Measurements from ENCODE around the gene ATP8B3. TPM values are rescaled to one million over a fixed set of nuclear protein-coding genes. Genes with fewer than 3 reads are reported as not detected.

Gene ATP8B3
- total RNA-seq, 1 donor from 2014 or later = 1.5 TPM

DNA sequence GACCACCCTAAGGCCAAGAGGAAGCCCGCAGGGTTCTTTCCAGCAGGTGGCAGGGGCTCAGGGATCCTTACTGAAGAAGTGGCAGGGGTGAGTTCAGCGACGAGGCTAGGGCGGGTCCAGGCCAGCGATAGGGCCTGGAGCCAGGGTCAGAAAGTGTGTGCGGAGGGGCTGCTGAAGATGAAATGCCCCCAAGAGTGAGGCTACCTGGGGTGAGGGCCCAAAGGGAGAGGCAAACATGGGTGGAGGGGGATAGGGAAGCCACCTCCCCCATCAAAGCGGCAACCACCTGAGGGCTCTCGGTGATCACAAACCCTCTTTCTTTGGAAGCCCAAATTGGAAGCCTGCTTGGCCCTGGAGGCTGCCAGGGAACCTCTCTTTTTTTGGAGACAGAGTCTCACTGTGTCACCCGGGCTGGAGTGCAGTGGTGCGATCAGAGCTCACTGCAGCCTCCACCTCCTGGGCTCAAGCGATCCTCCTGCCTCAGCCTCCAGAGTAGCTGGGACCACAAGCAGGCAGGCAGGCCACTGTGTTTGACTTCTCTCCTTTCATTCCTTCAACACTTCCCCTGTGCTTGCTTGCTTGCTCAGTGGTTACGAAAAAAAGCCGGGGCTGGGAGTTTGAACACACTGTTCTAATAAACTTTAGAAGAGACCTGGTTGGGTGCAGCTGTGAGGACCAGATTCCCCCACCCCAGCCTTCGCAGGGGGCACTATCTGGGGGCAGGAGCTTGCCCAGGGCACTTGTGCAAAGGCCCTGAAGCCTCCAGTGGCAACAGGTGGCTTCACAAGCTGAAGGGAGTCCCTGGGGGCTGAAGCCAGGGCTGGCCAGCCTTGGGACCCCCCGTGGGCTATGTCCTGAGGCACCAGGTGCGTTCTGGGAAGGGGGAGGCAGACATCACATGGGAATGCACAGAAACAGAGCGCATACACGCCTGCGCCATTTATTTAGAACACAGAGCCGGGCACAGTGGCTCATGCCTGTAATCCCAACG lies 1.4 kb upstream of the ATP8B3 start:
- Mint-ChIP-seq H3K36me3 (no peaks in the 10 kb centered on the region), H3K27ac (peak overlapping the region; percentile 90), H3K27me3 (peaks cover 5% of the 10 kb centered on the region), H3K9me3 (no peaks in the 10 kb centered on the region), H3K4me3 (peak overlapping the region; percentile 94), H3K4me1 (ENCODE audit: unreplicated experiment) (peaks cover 8% of the 10 kb centered on the region)
- no peak for DNase-seq (ENCODE audit: extremely low spot score, unreplicated experiment)
- TF ChIP-seq, protein P1, sequence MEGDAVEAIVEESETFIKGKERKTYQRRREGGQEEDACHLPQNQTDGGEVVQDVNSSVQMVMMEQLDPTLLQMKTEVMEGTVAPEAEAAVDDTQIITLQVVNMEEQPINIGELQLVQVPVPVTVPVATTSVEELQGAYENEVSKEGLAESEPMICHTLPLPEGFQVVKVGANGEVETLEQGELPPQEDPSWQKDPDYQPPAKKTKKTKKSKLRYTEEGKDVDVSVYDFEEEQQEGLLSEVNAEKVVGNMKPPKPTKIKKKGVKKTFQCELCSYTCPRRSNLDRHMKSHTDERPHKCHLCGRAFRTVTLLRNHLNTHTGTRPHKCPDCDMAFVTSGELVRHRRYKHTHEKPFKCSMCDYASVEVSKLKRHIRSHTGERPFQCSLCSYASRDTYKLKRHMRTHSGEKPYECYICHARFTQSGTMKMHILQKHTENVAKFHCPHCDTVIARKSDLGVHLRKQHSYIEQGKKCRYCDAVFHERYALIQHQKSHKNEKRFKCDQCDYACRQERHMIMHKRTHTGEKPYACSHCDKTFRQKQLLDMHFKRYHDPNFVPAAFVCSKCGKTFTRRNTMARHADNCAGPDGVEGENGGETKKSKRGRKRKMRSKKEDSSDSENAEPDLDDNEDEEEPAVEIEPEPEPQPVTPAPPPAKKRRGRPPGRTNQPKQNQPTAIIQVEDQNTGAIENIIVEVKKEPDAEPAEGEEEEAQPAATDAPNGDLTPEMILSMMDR (conservative IDR thresholded peaks at IDR 0.05) = peak; percentile 6

DNA sequence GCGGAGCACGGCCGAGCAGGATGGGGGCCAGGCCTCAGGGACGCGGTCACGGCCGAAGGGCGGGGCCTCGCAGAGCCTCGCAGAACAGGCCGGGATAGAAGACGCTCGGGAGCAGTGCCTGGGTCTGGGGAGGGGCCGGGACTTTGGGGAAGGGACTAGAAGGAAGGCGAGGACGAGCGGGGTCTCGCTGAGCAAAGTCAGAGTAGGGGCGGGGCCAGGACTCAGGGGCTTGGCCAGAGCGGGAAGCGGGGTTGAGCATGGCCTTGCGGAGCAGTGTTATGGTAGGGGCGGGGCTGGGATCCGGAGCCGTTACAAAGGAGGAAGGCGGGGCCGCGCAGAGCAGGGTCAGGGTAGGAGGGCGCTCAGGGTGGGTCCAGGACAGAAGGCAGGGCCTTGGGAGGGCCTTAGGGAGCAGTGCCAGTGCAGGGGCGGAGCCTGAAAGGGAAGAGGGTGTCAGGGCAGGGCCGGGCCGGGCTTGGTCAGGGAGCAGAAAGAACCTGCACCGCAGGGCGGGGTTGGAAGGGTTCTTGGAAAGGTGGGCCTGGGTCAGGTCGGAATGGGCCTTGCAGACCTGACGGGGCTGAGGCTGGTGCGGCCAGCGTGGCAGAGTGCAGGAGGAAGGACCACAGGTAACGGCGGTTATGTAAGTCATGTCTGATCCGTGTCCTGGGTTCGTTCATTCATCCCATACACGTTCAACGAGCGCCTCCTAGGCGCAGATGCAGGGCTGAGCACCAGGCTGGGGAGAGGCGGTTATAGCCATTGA lies 533 bp upstream of the ATP8B3 start:
- DNase-seq (ENCODE audit: extremely low spot score, unreplicated experiment) = peak; percentile 91
- TF ChIP-seq, protein P1 (conservative IDR thresholded peaks at IDR 0.05) = peak; percentile 74
- Mint-ChIP-seq H3K36me3 (no peaks in the 10 kb centered on the region), H3K4me1 (ENCODE audit: unreplicated experiment) (peaks cover 8% of the 10 kb centered on the region), H3K27me3 (peaks cover 5% of the 10 kb centered on the region), H3K9me3 (no peaks in the 10 kb centered on the region), H3K4me3 (peak overlapping the region; percentile 94), H3K27ac (peak overlapping the region; percentile 90)

DNA sequence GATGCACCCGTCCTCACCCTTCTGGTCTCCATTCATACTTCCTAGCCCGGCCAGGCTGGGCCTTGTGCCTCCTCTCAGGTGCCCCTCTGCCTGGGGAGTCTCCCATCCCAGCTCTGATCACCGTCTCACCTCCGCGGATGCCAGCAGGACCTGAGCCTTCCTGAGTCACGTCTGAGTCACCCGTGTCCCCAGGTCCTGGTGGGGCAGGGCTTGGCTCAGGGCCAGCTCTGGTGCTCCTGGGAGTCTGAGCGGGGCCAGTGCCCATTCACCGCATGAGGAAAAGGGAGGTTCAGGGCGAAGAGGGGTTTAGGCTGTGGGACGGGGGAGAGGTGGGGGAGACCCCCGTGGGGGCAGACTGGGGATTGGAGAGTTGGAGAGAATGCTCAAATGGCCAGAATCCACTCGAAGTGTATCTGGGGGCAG lies 593 bp downstream of the ATP8B3 start:
- Mint-ChIP-seq H3K36me3 (no peaks in the 10 kb centered on the region), H3K4me1 (ENCODE audit: unreplicated experiment) (peaks cover 8% of the 10 kb centered on the region), H3K27ac (no peak overlapping the region), H3K9me3 (no peaks in the 10 kb centered on the region), H3K4me3 (peak overlapping the region; percentile 67), H3K27me3 (peaks cover 5% of the 10 kb centered on the region)
- no peak for DNase-seq (ENCODE audit: extremely low spot score, unreplicated experiment)
- TF ChIP-seq, protein P1 (conservative IDR thresholded peaks at IDR 0.05) = no peak

DNA sequence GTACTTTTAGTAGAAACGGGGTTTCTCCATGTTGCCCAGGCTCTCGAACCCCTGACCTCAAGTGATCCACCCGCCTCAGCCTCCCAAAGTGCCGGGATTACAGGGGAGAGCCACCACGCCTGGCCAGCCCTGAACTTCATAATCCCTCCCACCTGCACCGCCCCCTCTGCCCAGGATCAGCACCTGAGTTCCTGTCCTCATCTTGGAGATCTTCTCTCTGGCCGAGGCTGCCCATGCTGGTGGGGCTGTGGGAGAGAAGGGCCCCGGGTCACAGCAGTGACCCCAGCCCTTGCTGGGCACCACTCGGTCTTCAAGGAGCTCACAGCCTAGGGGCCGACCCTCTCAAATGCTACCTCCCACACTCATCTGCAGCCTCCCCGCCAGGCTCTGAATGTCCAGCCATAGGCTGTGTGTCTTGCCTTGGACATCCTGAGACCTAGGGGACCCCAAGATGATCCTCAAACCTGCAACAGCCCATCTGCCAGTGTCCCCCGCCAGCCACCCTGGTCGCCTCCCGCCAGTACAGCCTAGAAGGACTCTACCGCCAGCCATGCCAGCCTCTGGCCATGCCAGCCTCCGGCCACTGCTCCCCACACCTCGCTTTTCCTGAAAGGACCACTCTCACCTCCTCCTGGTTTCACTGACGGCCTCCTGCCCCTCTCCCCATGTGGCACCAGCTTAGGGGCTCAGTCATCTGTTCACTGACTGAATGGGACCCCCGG lies 1.5 kb downstream of the ATP8B3 start:
- Mint-ChIP-seq H3K9me3 (no peaks in the 10 kb centered on the region), H3K27ac (peak overlapping the region; percentile 26), H3K27me3 (peaks cover 5% of the 10 kb centered on the region), H3K4me1 (ENCODE audit: unreplicated experiment) (peaks cover 8% of the 10 kb centered on the region), H3K36me3 (no peaks in the 10 kb centered on the region), H3K4me3 (no peak overlapping the region)
- no peak for DNase-seq (ENCODE audit: extremely low spot score, unreplicated experiment)
- TF ChIP-seq, protein P1 (conservative IDR thresholded peaks at IDR 0.05) = no peak

DNA sequence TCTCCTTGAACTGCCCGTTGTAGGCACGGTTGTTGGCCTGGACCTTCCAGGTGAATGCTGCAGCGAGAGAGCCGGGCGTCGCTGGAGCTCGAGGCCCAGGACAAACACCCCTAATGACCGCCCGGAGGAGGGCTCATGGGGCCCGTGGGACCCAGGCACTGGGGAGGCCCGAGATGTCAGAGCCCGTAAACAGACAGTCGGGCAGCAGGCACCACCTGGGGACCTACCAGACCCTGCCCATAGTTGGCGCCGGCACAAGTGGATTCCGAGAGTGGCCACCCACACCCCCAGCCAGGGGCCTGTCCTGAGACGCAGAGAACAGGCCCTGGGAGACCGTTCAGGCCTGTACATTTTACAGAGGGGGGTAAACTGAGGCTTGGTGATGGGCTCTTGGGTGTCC lies 2.4 kb downstream of the ATP8B3 start:
- Mint-ChIP-seq H3K4me1 (ENCODE audit: unreplicated experiment) (peaks cover 8% of the 10 kb centered on the region), H3K9me3 (no peaks in the 10 kb centered on the region), H3K4me3 (no peak overlapping the region), H3K27ac (peak overlapping the region; percentile 18), H3K36me3 (no peaks in the 10 kb centered on the region), H3K27me3 (peaks cover 5% of the 10 kb centered on the region)
- TF ChIP-seq, protein P1 (conservative IDR thresholded peaks at IDR 0.05) = no peak
- no peak for DNase-seq (ENCODE audit: extremely low spot score, unreplicated experiment)
